HL-60/S4 treated with phorbol 12-myristate 13-acetate at 8.2 ng/mL for 4 days and 3 days (cell line): ENCODE results near the gene TMEM44.

Experiments
- in situ Hi-C: fragments of 300-500 bp; cut with MboI; formaldehyde crosslinking; loops from 2 replicates; pipeline ENCODE4 v1.15.0; 2022; ENCODE audit warnings: low sequenced_read_pairs

TMEM44 gene

DNA sequence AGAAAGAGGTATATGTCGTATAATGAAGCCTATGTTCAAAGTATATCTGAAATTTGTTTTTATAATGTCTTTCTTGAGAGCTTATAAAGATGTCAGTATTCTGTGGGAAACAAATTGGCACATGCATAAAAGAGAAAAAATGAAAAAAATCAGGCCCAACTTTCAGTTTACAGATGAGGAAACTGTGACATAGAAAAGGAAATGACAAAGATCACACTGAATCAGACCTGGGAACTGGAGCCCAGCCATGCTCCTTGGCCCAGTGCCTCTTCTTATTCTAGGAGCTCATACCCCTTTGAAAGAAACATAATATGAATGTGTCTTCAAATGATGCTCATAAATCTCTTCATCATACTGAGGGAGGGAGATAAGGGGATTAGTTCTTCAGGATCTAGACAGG is 48.4 kb downstream of the TMEM44 start:
- in situ Hi-C loops: loop anchor here (10.0 kb wide), 1 partner anchor 110 kb away; no protein-coding TSS in a partner anchor

DNA sequence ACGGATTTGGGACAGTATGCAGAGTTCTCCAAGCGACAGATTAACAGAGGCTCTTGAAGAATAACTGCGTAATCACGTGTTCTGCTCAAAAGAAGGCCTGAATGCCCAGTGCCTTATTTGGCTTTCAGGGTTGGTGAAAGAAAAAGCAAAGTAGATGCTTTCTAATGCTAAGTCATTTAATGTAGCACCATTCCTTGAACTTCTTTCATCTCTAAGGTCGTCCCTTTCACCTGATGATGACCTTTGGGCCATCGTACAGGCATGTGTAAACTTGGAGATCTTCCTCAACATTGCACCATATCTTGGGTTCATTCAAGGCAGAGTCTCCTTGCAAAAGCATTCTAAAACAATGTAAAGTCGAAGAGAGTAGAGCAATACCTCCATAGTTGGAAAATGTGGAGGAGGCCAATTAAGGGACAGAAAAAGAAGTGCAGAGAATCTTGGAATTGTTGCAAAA is 48.9 kb downstream of the TMEM44 start:
- in situ Hi-C loops: loop anchor here (10.0 kb wide), 1 partner anchor 110 kb away; no protein-coding TSS in a partner anchor

DNA sequence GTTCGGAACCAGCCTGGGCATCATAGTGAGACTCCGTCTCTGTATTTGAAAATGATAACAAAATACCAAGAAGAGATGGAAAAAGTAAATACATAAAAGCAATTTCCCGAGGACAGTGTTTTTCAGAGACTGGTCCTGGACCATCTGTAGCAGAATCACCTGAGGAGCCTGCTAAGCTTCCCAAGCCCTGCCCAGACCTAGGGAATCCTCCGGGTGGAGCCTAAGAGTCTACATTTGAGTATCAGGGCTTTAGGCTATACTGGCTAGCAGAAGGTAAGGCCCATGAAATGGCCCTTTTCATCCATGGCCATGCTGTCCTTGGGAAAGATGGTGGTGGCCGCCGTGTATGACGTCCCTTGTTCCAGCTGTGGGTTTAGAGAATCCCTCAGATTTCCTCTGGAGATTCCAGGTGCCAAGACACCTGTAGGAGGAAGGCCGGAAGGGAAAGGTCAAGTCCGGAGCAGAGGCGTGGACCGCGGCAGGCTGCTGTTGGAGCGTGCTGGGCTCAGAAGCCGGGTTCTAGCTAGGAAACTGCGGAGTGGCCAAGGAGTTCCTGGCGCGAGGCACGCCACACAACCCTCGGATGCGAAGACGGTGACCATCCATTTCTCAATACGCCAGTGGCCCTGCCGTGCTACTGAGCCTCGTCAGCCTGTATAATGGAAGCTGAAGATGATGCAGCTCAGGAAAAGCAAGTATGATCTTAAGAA is 50.9 kb downstream of the TMEM44 start:
- in situ Hi-C loops: loop anchor here (10.0 kb wide), 1 partner anchor 108 kb away; no protein-coding TSS in a partner anchor

- in situ Hi-C loops: no loop called here
Observed at GRCh38 chr3:194579091-194579606, 54.1 kb downstream of the TMEM44 start.

DNA sequence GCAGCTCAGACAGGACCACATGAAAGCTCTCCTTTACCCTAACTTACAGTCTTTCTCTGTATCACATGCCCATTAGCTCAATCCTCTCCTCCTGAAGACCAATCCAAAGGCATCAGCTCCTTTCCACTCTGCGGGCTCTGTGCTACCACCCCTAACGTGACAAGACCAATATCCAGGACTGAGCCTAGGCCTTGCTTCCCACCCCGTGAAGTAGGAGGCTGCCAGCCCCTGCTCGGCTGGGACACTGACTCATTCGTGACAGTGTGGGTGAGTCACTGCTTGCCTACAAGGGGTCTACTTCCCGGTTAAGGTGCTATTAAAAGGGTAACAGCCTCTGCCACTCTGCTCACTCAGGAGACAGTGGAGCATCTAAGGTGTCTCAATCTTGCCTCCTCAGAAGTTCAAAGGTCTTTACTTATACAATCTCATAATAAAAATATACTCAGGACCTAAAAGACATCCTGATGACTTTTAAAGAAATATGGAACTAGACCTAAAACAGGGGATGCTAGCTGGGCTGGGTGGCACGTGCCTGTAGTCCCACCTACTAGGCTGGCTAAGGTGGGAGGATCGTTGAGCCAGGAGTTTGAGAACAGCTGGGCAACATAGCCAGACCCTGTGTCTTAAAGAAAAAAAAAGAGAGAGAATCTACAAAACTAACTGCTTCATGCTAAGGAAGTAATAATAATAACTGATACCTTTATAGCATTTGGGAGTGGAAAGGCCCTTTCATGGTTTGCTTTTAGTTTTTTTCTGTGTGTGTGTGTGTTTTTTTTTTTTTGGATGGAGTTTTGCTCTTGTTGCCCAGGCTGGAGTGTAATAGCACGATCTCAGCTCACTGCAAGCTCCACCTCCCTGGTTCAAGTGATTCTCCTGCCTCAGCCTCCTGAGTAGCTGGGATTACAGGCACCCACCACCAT is 55.0 kb downstream of the TMEM44 start:
- in situ Hi-C loops: no loop called here

- in situ Hi-C loops: no loop called here
Observed at GRCh38 chr3:194575484-194576210, 57.6 kb downstream of the TMEM44 start.

- in situ Hi-C loops: no loop called here
Observed at GRCh38 chr3:194574639-194575483, 58.4 kb downstream of the TMEM44 start.

- in situ Hi-C loops: no loop called here
Observed at GRCh38 chr3:194573680-194574437, 59.4 kb downstream of the TMEM44 start.

GRCh38 chr3:194572944-194573491 is 60.2 kb downstream of the TMEM44 start:
- in situ Hi-C loops: no loop called here

GRCh38 chr3:194572143-194572789 is 61.0 kb downstream of the TMEM44 start:
- in situ Hi-C loops: no loop called here

DNA sequence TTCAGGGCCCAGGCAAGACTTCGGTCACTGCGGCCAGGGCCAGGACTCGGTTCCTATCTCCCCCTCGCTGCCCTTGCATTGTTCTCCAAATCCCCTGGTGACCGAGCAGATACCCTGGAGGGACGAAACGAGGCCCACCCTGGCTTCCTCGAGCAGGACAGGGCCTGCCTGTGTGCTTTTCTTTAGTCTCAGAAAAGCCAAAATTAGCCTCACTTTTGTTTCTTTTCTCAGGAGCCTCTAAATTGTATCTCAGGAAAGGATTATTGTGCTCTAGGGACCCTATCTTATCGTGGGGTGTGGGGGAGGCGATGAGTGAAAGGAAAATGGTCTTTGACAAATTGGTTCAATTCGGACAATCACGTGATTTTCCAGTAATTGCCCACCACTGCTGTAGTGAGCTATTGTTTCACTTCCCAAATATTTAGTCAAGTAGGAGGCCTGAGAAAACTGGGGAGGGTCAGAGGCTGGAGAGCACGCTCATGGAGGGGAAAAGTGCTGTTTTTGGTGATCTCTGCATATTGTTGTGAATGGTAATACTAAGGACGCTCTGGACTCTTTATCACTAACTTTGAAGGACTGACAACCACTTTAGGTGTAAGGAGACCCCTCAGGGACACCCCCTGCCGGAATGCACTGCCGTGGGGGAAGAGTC is 61.6 kb downstream of the TMEM44 start:
- in situ Hi-C loops: no loop called here

GRCh38 chr3:194570898-194571297 is 62.3 kb downstream of the TMEM44 start:
- in situ Hi-C loops: no loop called here

DNA sequence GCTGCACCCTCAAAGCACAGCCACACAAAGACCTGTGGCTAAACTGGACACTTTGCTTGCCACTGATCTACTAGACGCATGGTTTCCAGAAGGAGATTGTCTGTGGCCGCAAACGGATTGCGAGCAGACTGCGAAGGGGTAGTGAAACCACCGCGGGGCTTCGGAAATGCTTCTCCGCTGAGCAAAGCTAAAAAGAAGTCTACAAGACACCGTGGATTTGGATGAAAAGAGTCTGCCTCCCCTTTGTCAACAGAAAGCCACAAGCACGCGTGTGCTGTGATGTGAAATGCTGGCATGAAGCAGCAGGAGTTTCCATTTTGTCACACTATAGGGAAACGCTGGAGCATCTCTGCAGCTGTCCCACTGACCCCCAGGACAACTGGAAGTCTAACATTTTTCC is 63.0 kb downstream of the TMEM44 start:
- in situ Hi-C loops: no loop called here

DNA sequence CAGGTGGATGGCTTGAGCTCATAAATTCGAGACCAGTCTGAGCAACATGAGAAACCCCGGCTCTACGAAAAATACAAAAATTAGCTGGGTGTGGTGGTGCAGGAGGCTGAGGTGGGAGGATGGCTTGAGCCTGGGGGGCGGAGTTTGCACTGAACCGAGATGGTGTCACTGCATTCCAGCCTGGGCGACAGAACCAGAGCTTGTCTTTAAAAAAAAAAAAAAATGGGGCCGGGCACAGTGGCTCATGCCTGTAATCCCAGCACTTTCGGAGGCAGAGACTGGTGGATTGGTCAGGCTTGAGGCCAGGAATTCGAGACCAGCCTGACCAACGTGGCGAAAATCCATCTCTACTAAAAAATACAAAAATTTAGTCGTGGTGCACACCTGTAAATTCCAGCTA is 64.0 kb downstream of the TMEM44 start:
- in situ Hi-C loops: no loop called here

DNA sequence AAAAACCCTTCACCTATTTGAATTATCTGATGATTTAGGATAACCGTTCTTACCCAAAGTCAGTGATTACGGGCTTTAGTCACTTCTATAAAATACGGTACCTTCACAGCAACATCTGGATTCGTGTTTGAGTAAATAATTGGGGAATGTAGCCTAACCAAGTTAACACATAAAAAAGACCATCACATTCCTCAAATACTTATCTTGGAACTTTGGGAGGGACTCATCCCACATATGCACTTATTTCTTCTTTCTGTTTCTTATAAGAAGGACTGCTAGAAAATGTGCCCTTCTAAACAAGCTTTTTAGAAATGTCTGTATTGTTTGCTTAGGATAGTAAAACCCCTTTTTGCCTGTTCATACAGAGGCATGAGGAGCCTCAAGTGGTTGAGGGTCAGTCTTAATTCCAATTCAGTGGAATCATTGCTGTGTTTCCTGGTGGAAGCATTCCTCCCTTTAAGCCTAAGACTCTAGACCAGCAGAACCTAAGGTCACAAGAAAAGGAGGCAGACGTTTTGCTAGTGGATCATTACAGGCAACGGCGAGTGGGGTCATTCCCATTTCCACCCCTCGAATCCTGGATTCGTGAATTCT is 67.5 kb downstream of the TMEM44 start:
- in situ Hi-C loops: no loop called here

GRCh38 chr3:194562986-194563385 is 70.2 kb downstream of the TMEM44 start:
- in situ Hi-C loops: no loop called here

DNA sequence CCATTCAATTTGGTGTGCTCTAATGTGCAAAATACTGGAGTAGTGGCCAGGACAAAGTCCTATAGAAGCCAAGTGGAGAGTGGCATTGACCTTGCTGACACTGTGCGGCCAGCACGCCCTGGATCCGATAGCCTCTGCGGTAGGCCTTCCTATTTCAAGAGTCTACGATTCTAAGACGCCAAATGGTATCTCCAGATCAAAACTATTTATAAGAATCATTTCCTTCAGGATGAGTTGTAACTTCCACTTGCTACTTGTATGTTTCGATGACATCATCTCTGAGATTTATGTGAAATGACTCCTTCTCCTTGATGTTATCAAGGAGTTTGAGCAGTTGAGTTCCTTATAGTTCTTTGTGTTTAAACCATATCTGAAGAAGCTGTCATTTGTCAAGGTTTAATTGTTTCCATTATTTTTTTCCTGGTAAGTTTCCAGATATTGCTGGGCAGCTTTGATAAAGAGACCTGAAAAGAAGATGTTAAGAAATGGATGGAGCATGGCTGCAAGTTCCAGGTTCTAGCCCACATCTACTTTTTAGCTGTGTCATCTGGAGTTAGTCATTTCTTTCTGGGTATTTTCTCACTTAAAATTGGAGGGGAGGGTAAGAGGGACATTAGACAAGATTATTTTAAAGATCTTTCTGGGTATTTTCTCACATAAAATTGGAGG is 71.8 kb downstream of the TMEM44 start:
- in situ Hi-C loops: no loop called here
